ENCODE data around the gene MSTO1.
"Not testable (repeated sequence)": the region's sequence is repeated elsewhere in the genome, so short reads cannot be mapped to it uniquely, and the experiment has no call there.

MSTO1 gene

GRCh38 chr1:155574077-155574476, 35.9 kb upstream of the MSTO1 start:
- no peaks in the 10 kb centered on the region for H3K36me3 ChIP-seq (replicated peaks)
- in situ Hi-C loops (cut with HindIII; ENCODE audit: low pct_ligation_motif_present, low sequenced_read_pairs) = no loop called here
- DNase-seq = no peak
- no peak overlapping the region for H3K4me3 ChIP-seq (ENCODE audit: low read depth, low read length)
- TF ChIP-seq CTCF (IDR thresholded peaks at IDR 0.05; ENCODE audit: low read depth, low read length, missing control alignments) = no peak
- H3K27me3 ChIP-seq (replicated peaks) = no peaks in the 10 kb centered on the region
- no peak overlapping the region for H3K27ac ChIP-seq

- in situ Hi-C loops (cut with HindIII; ENCODE audit: low pct_ligation_motif_present, low sequenced_read_pairs) = not testable (repeated sequence)
Measured at GRCh38 chr1:155575608-155576007, 34.4 kb upstream of the MSTO1 start.

GRCh38 chr1:155583846-155584245, 26.2 kb upstream of the MSTO1 start:
- in situ Hi-C loops (cut with HindIII; ENCODE audit: low pct_ligation_motif_present, low sequenced_read_pairs); H3K4me3 ChIP-seq (ENCODE audit: low read depth, low read length); DNase-seq; H3K36me3 ChIP-seq (replicated peaks); H3K27ac ChIP-seq; H3K27me3 ChIP-seq (replicated peaks): not testable (repeated sequence)

More at GRCh38 chr1:155575608-155576007, 34.4 kb upstream of the MSTO1 start:
- H3K27ac ChIP-seq; DNase-seq; H3K27me3 ChIP-seq (replicated peaks); H3K4me3 ChIP-seq (ENCODE audit: low read depth, low read length); H3K36me3 ChIP-seq (replicated peaks): not testable (repeated sequence)

GRCh38 chr1:155589282-155589681, 20.7 kb upstream of the MSTO1 start:
- H3K36me3 ChIP-seq (replicated peaks); DNase-seq; H3K4me3 ChIP-seq (ENCODE audit: low read depth, low read length); H3K27me3 ChIP-seq (replicated peaks); H3K27ac ChIP-seq; in situ Hi-C loops (cut with HindIII; ENCODE audit: low pct_ligation_motif_present, low sequenced_read_pairs): not testable (repeated sequence)

GRCh38 chr1:155590516-155591247, 19.3 kb upstream of the MSTO1 start:
- in situ Hi-C loops (cut with HindIII; ENCODE audit: low pct_ligation_motif_present, low sequenced_read_pairs) = not testable (repeated sequence)

GRCh38 chr1:155591770-155592169, 18.2 kb upstream of the MSTO1 start:
- in situ Hi-C loops (cut with HindIII; ENCODE audit: low pct_ligation_motif_present, low sequenced_read_pairs) = no loop called here
- peak; percentile 40 for DNase-seq
- Histone ChIP-seq H3K4me3 (ENCODE audit: low read depth, low read length) (no peak overlapping the region), H3K27ac (no peak overlapping the region), H3K36me3 (replicated peaks) (no peaks in the 10 kb centered on the region), H3K27me3 (replicated peaks) (no peaks in the 10 kb centered on the region)
- TF ChIP-seq CTCF (IDR thresholded peaks at IDR 0.05; ENCODE audit: low read depth, low read length, missing control alignments) = peak; percentile 50

More at GRCh38 chr1:155590516-155591247, 19.3 kb upstream of the MSTO1 start:
- not testable (repeated sequence) for H3K36me3 ChIP-seq (replicated peaks); H3K27ac ChIP-seq; H3K27me3 ChIP-seq (replicated peaks); DNase-seq; H3K4me3 ChIP-seq (ENCODE audit: low read depth, low read length)

- H3K27me3 ChIP-seq (replicated peaks); H3K4me3 ChIP-seq (ENCODE audit: low read depth, low read length); H3K27ac ChIP-seq; H3K36me3 ChIP-seq (replicated peaks); in situ Hi-C loops (cut with HindIII; ENCODE audit: low pct_ligation_motif_present, low sequenced_read_pairs); DNase-seq: not testable (repeated sequence)
Measured at GRCh38 chr1:155595877-155596474, 14.0 kb upstream of the MSTO1 start.

GRCh38 chr1:155596864-155597263, 13.2 kb upstream of the MSTO1 start:
- no peaks in the 10 kb centered on the region for H3K36me3 ChIP-seq (replicated peaks)
- no peak overlapping the region for H3K4me3 ChIP-seq (ENCODE audit: low read depth, low read length)
- H3K27ac ChIP-seq = no peak overlapping the region
- in situ Hi-C loops (cut with HindIII; ENCODE audit: low pct_ligation_motif_present, low sequenced_read_pairs) = no loop called here
- no peak for DNase-seq
- H3K27me3 ChIP-seq (replicated peaks) = no peaks in the 10 kb centered on the region
- no peak for TF ChIP-seq CTCF (IDR thresholded peaks at IDR 0.05; ENCODE audit: low read depth, low read length, missing control alignments)

All from brain microvascular endothelial cell (primary cell).